ENCODE data around the gene SLU7. TPM values are rescaled to one million over a fixed set of nuclear protein-coding genes. Genes with fewer than 3 reads are reported as not detected.

SLU7 gene
- total RNA-seq, 1 donor from 2014 or later: 59.3 TPM

- ChIA-PET CTCF (interaction anchor here (1.3 kb wide), 1 partner anchor 40 kb away, joined by 3 read pairs; the partner anchor contains the start of gene PTTG1), POLR2A (interaction anchor here (0.8 to 4.1 kb wide), 3 partner anchors 7 to 22 kb away, joined by 4 to 59 read pairs (median 20); no protein-coding TSS in a partner anchor)
- Mint-ChIP-seq H3K27me3 (no peaks in the 10 kb centered on the region), H3K4me1 (peaks cover 56% of the 10 kb centered on the region), H3K27ac (no peak overlapping the region), H3K9me3 (no peaks in the 10 kb centered on the region), H3K36me3 (ENCODE audit: low read depth) (no peaks in the 10 kb centered on the region), H3K4me3 (no peak overlapping the region)
- ATAC-seq (ENCODE audit: low read depth) (no peak), DNase-seq (no peak)
- intact Hi-C loops (cut with micrococcal nuclease): no loop called here
- TF ChIP-seq CTCF (IDR thresholded peaks at IDR 0.05): no peak
These were observed 42.5 kb upstream of the SLU7 start for GRCh38 chr5:160461378-160461777.

- intact Hi-C loops (cut with micrococcal nuclease): loop anchor here (1.0 kb wide), 1 partner anchor 21 kb away; no protein-coding TSS in a partner anchor
- Mint-ChIP-seq H3K4me1 (peaks cover 53% of the 10 kb centered on the region), H3K27ac (no peak overlapping the region), H3K9me3 (no peaks in the 10 kb centered on the region), H3K27me3 (no peaks in the 10 kb centered on the region), H3K4me3 (no peak overlapping the region), H3K36me3 (ENCODE audit: low read depth) (no peaks in the 10 kb centered on the region)
- CTCF ChIA-PET: interaction anchor here (1.1 to 3.5 kb wide), 4 partner anchors 19 to 41 kb away, joined by 3 to 37 read pairs (median 6); partner anchors contain the start of genes PTTG1 and SLU7
- ATAC-seq (ENCODE audit: low read depth) (no peak), DNase-seq (no peak)
- POLR2A ChIA-PET: interaction anchor here (0.6 to 4.1 kb wide), 3 partner anchors 8 to 27 kb away, joined by 3 to 59 read pairs (median 20); no protein-coding TSS in a partner anchor
- TF ChIP-seq CTCF (IDR thresholded peaks at IDR 0.05): no peak
These were observed 41.6 kb upstream of the SLU7 start for GRCh38 chr5:160460377-160461049.

- H3K4me3 Mint-ChIP-seq: peak overlapping the region; percentile 39
- peak overlapping the region; percentile 51 for H3K27ac Mint-ChIP-seq
- no peak for TF ChIP-seq CTCF (IDR thresholded peaks at IDR 0.05)
- H3K36me3 Mint-ChIP-seq (ENCODE audit: low read depth): no peaks in the 10 kb centered on the region
- H3K9me3 Mint-ChIP-seq: no peaks in the 10 kb centered on the region
- peak; percentile 78 for ATAC-seq (ENCODE audit: low read depth)
- DNase-seq: no peak
- H3K4me1 Mint-ChIP-seq: peaks cover 45% of the 10 kb centered on the region
- CTCF ChIA-PET: interaction anchor here (0.9 to 3.5 kb wide), 3 partner anchors 9 to 49 kb away, joined by 4 to 37 read pairs (median 5); no protein-coding TSS in a partner anchor
- intact Hi-C loops (cut with micrococcal nuclease): loop anchor here (1.0 kb wide), 1 partner anchor 8 kb away; no protein-coding TSS in a partner anchor
- H3K27me3 Mint-ChIP-seq: peaks cover 1% of the 10 kb centered on the region
- POLR2A ChIA-PET: interaction anchor here (0.6 to 4.1 kb wide), 5 partner anchors 10 to 40 kb away, joined by 3 to 59 read pairs (median 9); partner anchors contain the start of gene SLU7
These were observed 40.2 kb upstream of the SLU7 start for GRCh38 chr5:160458806-160459800.

GRCh38 chr5:160457252-160457651 lies 38.4 kb upstream of the SLU7 start:
- no peaks in the 10 kb centered on the region for H3K36me3 Mint-ChIP-seq (ENCODE audit: low read depth)
- DNase-seq (no peak), ATAC-seq (ENCODE audit: low read depth) (no peak)
- H3K4me1 Mint-ChIP-seq: peaks cover 47% of the 10 kb centered on the region
- TF ChIP-seq CTCF (IDR thresholded peaks at IDR 0.05): no peak
- H3K4me3 Mint-ChIP-seq: no peak overlapping the region
- CTCF ChIA-PET: interaction anchor here (0.8 to 1.1 kb wide), 3 partner anchors 13 to 18 kb away, joined by 3 read pairs; no protein-coding TSS in a partner anchor
- intact Hi-C loops (cut with micrococcal nuclease): no loop called here
- no peak overlapping the region for H3K27ac Mint-ChIP-seq
- POLR2A ChIA-PET: interaction anchor here (0.7 to 4.1 kb wide), 3 partner anchors 18 to 38 kb away, joined by 3 to 20 read pairs (median 4); partner anchors contain the start of gene SLU7
- peaks cover 3% of the 10 kb centered on the region for H3K27me3 Mint-ChIP-seq
- H3K9me3 Mint-ChIP-seq: no peaks in the 10 kb centered on the region
